ENCODE data around the gene CUL7.
"Not testable (repeated sequence)": the region's sequence is repeated elsewhere in the genome, so short reads cannot be mapped to it uniquely, and the experiment has no call there.

The CUL7 gene

GRCh38 chr6:43053545-43054205, at the start of gene CUL7:
Gene CUL7 (minus strand): TSS chr6:43053851. CDS start chr6:43052788, 1,063 bp downstream.
- peak; percentile 85 for DNase-seq (ENCODE audit: low read depth)

- no peak for DNase-seq (ENCODE audit: low read depth)
Observed at GRCh38 chr6:43101497-43101896, 47.8 kb upstream of the CUL7 start.

GRCh38 chr6:43097502-43097901, 43.9 kb upstream of the CUL7 start:
- no peak for DNase-seq (ENCODE audit: low read depth)

GRCh38 chr6:43097098-43097489, 43.4 kb upstream of the CUL7 start:
- no peak for DNase-seq (ENCODE audit: low read depth)

- DNase-seq (ENCODE audit: low read depth), result no peak
Observed at GRCh38 chr6:43096451-43097097, 42.9 kb upstream of the CUL7 start.

- no peak for DNase-seq (ENCODE audit: low read depth)
Observed at GRCh38 chr6:43095939-43096338, 42.3 kb upstream of the CUL7 start.

GRCh38 chr6:43093436-43094289, 40.0 kb upstream of the CUL7 start:
- no peak for DNase-seq (ENCODE audit: low read depth)

GRCh38 chr6:43092635-43093034, 39.0 kb upstream of the CUL7 start:
- no peak for DNase-seq (ENCODE audit: low read depth)

- DNase-seq (ENCODE audit: low read depth), result no peak
Observed at GRCh38 chr6:43091436-43091991, 37.9 kb upstream of the CUL7 start.

- DNase-seq (ENCODE audit: low read depth), result no peak
Observed at GRCh38 chr6:43091020-43091419, 37.4 kb upstream of the CUL7 start.

- DNase-seq (ENCODE audit: low read depth), result no peak
Observed at GRCh38 chr6:43090559-43090956, 36.9 kb upstream of the CUL7 start.

GRCh38 chr6:43089874-43090558, 36.4 kb upstream of the CUL7 start:
- DNase-seq (ENCODE audit: low read depth), result no peak

- DNase-seq (ENCODE audit: low read depth), result no peak
Observed at GRCh38 chr6:43089467-43089866, 35.8 kb upstream of the CUL7 start.

- no peak for DNase-seq (ENCODE audit: low read depth)
Observed at GRCh38 chr6:43088654-43089056, 35.0 kb upstream of the CUL7 start.

GRCh38 chr6:43086022-43086658, 32.5 kb upstream of the CUL7 start:
- no peak for DNase-seq (ENCODE audit: low read depth)

GRCh38 chr6:43082806-43083655, 29.4 kb upstream of the CUL7 start:
- no peak for DNase-seq (ENCODE audit: low read depth)

- not testable (repeated sequence) for DNase-seq (ENCODE audit: low read depth)
Observed at GRCh38 chr6:43081922-43082321, 28.3 kb upstream of the CUL7 start.

GRCh38 chr6:43081043-43081442, 27.4 kb upstream of the CUL7 start:
- no peak for DNase-seq (ENCODE audit: low read depth)

GRCh38 chr6:43078691-43079090, 25.0 kb upstream of the CUL7 start:
- no peak for DNase-seq (ENCODE audit: low read depth)

- no peak for DNase-seq (ENCODE audit: low read depth)
Observed at GRCh38 chr6:43077981-43078511, 24.4 kb upstream of the CUL7 start.
